Effector CD4-positive, alpha-beta T cell (primary cell): ENCODE data around the gene PARP15.
"Not testable (repeated sequence)": the region's sequence is repeated elsewhere in the genome, so short reads cannot be mapped to it uniquely, and the experiment has no call there.

Experiments
- DNase-seq: peaks from one replicate; pipeline ENCODE4 v3.0.0-alpha.2; 2020

PARP15 gene

DNA sequence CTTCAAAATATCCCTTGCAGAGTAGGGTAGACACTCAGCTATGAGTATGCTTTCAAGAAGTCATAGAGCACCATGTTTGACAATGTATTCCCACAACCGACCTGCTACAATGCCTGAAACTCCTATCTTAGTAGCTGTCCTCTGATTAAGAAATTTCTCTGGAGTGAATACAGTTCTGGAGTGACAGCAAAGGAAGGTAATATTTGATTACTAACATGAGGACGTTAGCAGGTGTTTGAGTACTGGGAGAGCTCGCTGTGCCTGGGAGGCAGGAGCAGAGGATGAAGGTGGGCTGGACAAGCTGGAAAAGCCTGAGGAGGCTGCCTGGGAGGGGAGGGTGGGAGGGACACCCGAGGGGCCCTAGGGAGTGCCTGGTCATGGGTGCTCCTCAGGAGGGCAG is 42.9 kb downstream of the PARP15 start:
- DNase-seq = no peak

- no peak for DNase-seq
These were observed 43.7 kb downstream of the PARP15 start for GRCh38 chr3:122621112-122621511.

- no peak for DNase-seq
These were observed 45.8 kb downstream of the PARP15 start for GRCh38 chr3:122623031-122623829.

GRCh38 chr3:122626515-122627180 is 49.2 kb downstream of the PARP15 start:
- no peak for DNase-seq

GRCh38 chr3:122627301-122627700 is 49.9 kb downstream of the PARP15 start:
- no peak for DNase-seq

DNA sequence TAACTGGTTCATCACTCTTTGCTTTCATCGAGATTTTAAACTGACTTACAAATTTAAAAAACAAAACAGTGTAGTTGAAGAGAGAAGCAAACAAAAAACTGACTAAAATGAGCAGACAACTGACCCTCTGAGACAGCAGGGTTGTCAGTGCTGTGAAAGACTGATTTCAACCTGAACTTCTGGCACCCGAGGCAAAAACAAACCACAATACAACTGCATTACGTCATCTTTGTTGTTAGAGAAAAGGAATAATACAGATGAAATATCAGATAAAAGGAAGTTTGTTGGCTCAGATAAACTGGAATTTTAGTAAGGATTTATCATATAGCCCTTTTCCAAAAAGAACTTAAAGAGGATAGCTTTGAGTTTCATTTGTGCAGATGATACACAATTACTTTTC is 51.1 kb downstream of the PARP15 start:
- no peak for DNase-seq

GRCh38 chr3:122629763-122630162 is 52.3 kb downstream of the PARP15 start:
- no peak for DNase-seq

- DNase-seq = no peak
These were observed 58.3 kb downstream of the PARP15 start for GRCh38 chr3:122635789-122636188.

- DNase-seq = no peak
These were observed 59.2 kb downstream of the PARP15 start for GRCh38 chr3:122636697-122637096.

DNA sequence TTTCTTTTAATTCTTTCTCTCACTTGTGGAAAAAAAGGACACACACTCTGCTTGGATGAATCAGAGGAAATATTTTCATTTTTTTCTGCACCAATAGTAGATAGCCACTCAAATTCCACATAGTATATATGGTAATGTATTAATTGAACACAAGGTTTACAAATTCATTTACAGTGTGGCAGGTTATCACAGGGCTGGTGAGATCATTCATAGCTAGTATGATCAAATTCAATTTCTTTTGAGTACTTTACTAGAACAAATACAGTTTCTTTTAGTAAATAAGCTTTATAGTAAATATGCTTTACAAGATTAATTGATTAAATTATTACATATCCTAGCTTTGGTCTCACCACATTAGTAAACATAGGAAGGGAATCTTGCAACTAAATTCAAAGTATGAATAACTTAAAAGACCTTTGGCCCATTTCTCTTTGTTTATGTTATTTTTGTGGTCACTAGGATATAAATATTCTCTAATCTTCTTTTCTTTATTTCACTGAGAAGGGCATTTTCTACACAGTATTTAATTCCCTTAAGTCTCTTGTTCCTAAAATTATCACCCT is 63.1 kb downstream of the PARP15 start:
- no peak for DNase-seq

DNA sequence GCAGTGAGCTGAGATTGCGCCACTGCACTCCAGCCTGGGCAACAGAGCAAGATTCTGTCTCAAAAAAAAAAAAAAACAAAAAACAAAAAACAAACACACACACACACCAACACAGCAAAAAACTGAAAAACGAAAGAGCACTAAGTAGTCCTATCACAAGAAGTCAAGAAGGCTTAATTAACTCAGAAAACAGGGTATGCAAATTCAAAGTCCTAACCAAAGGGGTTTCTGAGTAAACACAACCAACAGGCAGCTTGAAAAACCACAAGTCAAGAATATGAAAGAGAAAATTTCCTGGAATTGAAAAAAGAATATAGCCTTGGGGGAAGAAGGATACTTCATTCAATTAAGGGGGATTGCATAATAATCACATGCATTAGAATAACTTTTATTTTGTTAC is 65.5 kb downstream of the PARP15 start:
- DNase-seq = no peak

DNA sequence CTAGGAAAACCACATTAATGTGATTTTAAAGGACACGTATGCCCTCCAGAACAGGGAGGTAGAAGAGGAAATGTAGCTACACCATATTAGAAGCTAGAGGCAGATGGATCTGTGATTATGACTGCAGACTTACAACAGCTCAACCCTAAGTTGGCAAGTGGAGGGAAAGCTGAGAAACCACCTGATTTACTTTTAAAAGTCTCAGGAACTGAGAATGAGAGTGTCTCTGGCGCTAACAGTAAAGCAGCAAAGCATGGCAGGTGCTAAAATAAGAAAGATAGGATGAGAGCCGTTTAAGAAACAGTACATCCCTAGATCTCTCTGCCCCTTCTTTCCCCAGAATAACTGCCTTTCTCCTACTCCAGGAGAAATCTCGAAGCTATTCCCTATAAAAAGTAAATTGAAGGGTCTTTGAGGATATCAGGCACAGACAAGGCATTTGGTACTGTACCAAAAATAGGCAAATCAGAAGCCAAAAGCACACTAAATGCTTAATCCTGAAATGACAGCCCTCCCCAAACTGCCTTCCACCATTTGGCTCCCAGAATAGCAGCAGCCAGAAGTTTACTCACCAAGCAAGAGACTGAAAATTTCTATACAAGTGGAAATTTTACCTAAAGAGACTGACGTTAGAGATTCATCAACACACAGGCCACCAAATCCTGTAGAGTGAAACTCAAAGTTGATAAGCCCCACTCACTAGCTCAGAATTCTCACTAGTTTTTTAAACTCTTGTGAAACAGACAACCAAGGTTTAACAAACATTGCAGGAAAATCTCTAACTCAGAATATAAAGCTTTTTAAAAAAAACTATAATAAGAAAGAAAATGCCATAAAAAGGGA is 68.9 kb downstream of the PARP15 start:
- DNase-seq = no peak

DNA sequence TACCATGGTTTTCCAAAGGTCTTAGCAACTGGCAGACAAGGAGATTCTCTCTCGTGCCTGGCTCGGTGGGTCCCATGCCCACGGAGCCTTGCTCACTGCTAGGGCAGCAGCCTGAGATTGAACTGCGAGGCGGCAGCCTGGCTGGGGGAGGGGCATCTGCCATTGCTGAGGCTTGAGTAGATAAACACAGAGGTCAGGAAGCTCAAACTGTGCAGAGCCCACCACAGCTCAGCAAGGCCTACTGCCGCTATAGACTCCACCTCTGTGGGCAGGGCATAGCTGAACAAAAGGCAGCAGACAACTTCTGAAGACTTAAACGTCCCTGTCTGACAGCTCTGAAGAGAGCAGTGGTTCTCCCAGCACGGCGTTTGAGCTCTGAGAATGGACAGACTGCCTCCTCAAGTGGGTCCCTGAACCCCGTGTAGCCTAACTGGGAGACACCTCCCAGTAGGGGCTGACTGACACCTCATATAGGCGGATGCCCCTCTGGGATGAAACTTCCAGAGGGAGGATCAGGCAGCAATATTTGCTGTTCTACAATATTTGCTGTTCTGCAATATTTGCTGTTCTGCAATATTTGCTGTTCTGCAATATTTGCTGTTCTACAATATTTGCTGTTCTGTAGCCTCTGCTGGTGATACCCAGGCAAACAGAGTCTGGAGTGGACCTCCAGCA is 73.9 kb downstream of the PARP15 start:
- DNase-seq = not testable (repeated sequence)

- DNase-seq = not testable (repeated sequence)
These were observed 74.5 kb downstream of the PARP15 start for GRCh38 chr3:122651962-122652361.

GRCh38 chr3:122658336-122658735 is 80.9 kb downstream of the PARP15 start:
- DNase-seq = not testable (repeated sequence)

GRCh38 chr3:122660297-122660974 is 83.0 kb downstream of the PARP15 start:
- no peak for DNase-seq

DNA sequence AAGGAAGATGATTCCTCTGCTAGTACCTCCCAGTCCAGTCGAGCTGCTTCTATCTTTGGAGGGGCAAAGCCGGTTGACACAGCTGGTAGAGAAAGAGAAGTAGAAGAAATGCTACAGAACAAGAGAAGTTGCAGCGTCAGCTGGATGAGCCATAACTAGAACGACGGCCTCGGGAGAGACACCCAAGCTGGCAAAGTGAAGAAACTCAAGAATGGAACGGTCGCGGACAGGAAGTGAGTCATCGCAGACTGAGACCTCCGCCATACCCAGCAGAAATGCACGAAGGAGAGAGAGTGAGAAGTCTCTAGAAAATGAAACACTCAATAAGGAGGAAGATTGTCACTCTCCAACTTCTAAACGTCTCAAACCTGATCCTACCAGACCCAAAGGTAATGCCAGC is 84.2 kb downstream of the PARP15 start:
- no peak for DNase-seq

- DNase-seq = no peak
These were observed 85.1 kb downstream of the PARP15 start for GRCh38 chr3:122662505-122662904.

- DNase-seq = no peak
These were observed 87.9 kb downstream of the PARP15 start for GRCh38 chr3:122665226-122665786.

GRCh38 chr3:122665881-122666280 is 88.4 kb downstream of the PARP15 start:
- no peak for DNase-seq

GRCh38 chr3:122668930-122669730 is 91.7 kb downstream of the PARP15 start:
- DNase-seq = no peak
